Liver (tissue), 9 donors: ENCODE measurements around the gene LRRC53. TPM values are rescaled to one million over a fixed set of nuclear protein-coding genes. Genes with fewer than 3 reads are reported as not detected.

Experiments
- DNase-seq: peaks from one replicate; pipeline ENCODE4 v3.0.0-alpha.2; 2017; ENCODE audit warnings: low spot score
- H3K27ac ChIP-seq, 2 donors: one replicate each; pipeline ENCODE4 v1.7.0; 2013; ENCODE audit warnings: inconsistent platforms in 2 of 2, low read length in 2 of 2, control low read depth in 1 of 2, low read depth in 1 of 2, mild to moderate bottlenecking in 1 of 2
- H3K27me3 ChIP-seq, 4 donors: one replicate each; pipeline versions ENCODE4 v1.6.1 to v1.7.0; 2013; ENCODE audit warnings: low read length in 3 of 4, inconsistent platforms in 1 of 4, mild to moderate bottlenecking in 1 of 4, moderate library complexity in 1 of 4; ENCODE audit not compliant: control insufficient read depth in 4 of 4, insufficient read depth in 4 of 4
- H3K36me3 ChIP-seq, 4 donors: one replicate each; pipeline versions ENCODE4 v1.6.1 to v1.7.0; 2013; ENCODE audit warnings: low read length in 3 of 4, mild to moderate bottlenecking in 3 of 4, low read depth in 1 of 4, moderate library complexity in 1 of 4; ENCODE audit not compliant: control insufficient read depth in 4 of 4, insufficient read depth in 3 of 4
- H3K4me1 ChIP-seq, 4 donors: one replicate each; pipeline versions ENCODE4 v1.6.1 to v1.7.0; 2013; ENCODE audit warnings: low read length in 3 of 4, mild to moderate bottlenecking in 3 of 4, moderate library complexity in 1 of 4; ENCODE audit not compliant: control insufficient read depth in 4 of 4, insufficient read depth in 4 of 4
- H3K4me3 ChIP-seq, 3 donors: one replicate each; pipeline versions ENCODE4 v1.6.1 to v1.7.0; 2013; ENCODE audit warnings: low read length in 3 of 3, control low read depth in 1 of 3, low read depth in 1 of 3, mild to moderate bottlenecking in 1 of 3
- H3K9ac ChIP-seq, 2 donors: one replicate each; pipeline ENCODE4 v1.7.0; 2013; ENCODE audit warnings: low read length in 2 of 2, mild to moderate bottlenecking in 2 of 2, moderate library complexity in 2 of 2, control low read depth in 1 of 2, low read depth in 1 of 2
- H3K9me3 ChIP-seq, 4 donors: one replicate each; pipeline versions ENCODE4 v1.6.1 to v1.7.0; 2013; ENCODE audit warnings: low read length in 3 of 4; ENCODE audit not compliant: control insufficient read depth in 4 of 4
- CTCF ChIP-seq: fragments of 150-350 bp; IDR thresholded peaks from 2 replicates; pipeline ENCODE4 v1.5.1; 2017; ENCODE audit warnings: improper control_type of control experiment, low read depth, low read length; ENCODE audit not compliant: missing input control
- GABPA ChIP-seq, 2 donors: IDR thresholded peaks in 1 of 2; conservative IDR thresholded peaks in 1 of 2; 2 replicates each; pipeline ENCODE4 v1.6.1; 2016; ENCODE audit warnings: antibody characterized with exemption in 2 of 2, mild to moderate bottlenecking in 1 of 2, moderate library complexity in 1 of 2
- JUND ChIP-seq, 2 donors: IDR thresholded peaks; 2 replicates each; pipeline ENCODE4 v1.6.1; 2016; ENCODE audit warnings: antibody characterized with exemption in 2 of 2
- MAX ChIP-seq: IDR thresholded peaks from 2 replicates; pipeline ENCODE4 v1.6.1; 2016; ENCODE audit warnings: antibody characterized with exemption
- RAD21 ChIP-seq, 2 donors: IDR thresholded peaks; 2 replicates each; pipeline ENCODE4 v1.6.1; 2016; ENCODE audit warnings: antibody characterized with exemption in 2 of 2, mild to moderate bottlenecking in 2 of 2
- REST ChIP-seq: IDR thresholded peaks from 2 replicates; pipeline ENCODE4 v1.6.1; 2016; ENCODE audit warnings: antibody characterized with exemption, mild to moderate bottlenecking
- RXRA ChIP-seq, 2 donors: IDR thresholded peaks; 2 replicates each; pipeline ENCODE4 v1.6.1; 2017 to 2018; ENCODE audit warnings: antibody characterized with exemption in 2 of 2, mild to moderate bottlenecking in 1 of 2
- SP1 ChIP-seq: IDR thresholded peaks from 2 replicates; pipeline ENCODE4 v1.6.1; 2018; ENCODE audit warnings: antibody characterized with exemption, mild to moderate bottlenecking
- ZBTB33 ChIP-seq: IDR thresholded peaks from 2 replicates; pipeline ENCODE4 v1.6.1; 2016; ENCODE audit warnings: antibody characterized with exemption
- WGBS: extraction: QIAGEN DNeasy Blood & Tissue Kit; methylation state at CpG from one replicate; pipeline ENCODE4 v1.1.7; 2013; 5-methylcytosine and 5-hydroxymethylcytosine counted together
- polyA plus RNA-seq, 2 donors: library from polyadenylated mRNA; stranded (reverse) in 1 of 2; unstranded in 1 of 2; fragments of 200-250 nt in 1 of 2; fragments of >200 nt in 1 of 2; fragmentation: Nextera tagmentation in 1 of 2; extraction: Ambion mirVana in 1 of 2; gene quantifications; one replicate each; pipeline versions ENCODE4 v1.2.1 to v1.2.3, GENCODE V29; 2013 to 2015
- total RNA-seq, 2 donors: library from RNA; depleted of rRNA; stranded (reverse); fragments of >200 nt; gene quantifications; one replicate each; pipeline ENCODE4 v1.2.3, GENCODE V29; 2014
- donor health status: healthy.
- donor health status: healthy.
- donor health status: healthy.
- donor health status: healthy.
- donor health status: healthy.

The LRRC53 gene
- total and polyA plus RNA-seq, 4 donors, result not detected

- no peaks in the 10 kb centered on the region for H3K9me3 ChIP-seq
- WGBS, result 80% methylated on average over 1 of the region's 1 CpG
These were observed 19.4 kb upstream of the LRRC53 start for GRCh38 chr1:74531796-74532195.

More at GRCh38 chr1:74531796-74532195, 19.4 kb upstream of the LRRC53 start:
- TF ChIP-seq GABPA (IDR thresholded peaks at IDR 0.05 in 1 of 2, conservative IDR thresholded peaks at IDR 0.05 in 1 of 2), result no peak
- no peak for TF ChIP-seq SP1
- TF ChIP-seq RXRA (IDR thresholded peaks at IDR 0.05), result no peak
- TF ChIP-seq JUND (IDR thresholded peaks at IDR 0.05), result no peak
- no peak for TF ChIP-seq MAX
- no peak for TF ChIP-seq RAD21 (IDR thresholded peaks at IDR 0.05)
- no peak for TF ChIP-seq ZBTB33
- no peak for TF ChIP-seq CTCF
- no peak for TF ChIP-seq REST
- Histone ChIP-seq H3K4me3 (no peak overlapping the region), H3K27me3 (no peaks in the 10 kb centered on the region), H3K4me1 (peaks cover 0 to 1% (median 0%) of the 10 kb centered on the region in 4 donors), H3K36me3 (no peaks in the 10 kb centered on the region), H3K9ac (no peak overlapping the region), H3K27ac (no peak overlapping the region)
- DNase-seq, result no peak
